T-helper 1 cell (primary cell): ENCODE results near the gene NUAK1.

ENCODE experiments used
- DNase-seq, 5 donors: peaks; one replicate each; pipeline ENCODE4 v3.0.0-alpha.2; 2012 to 2020
- total RNA-seq, 4 donors: gene quantifications; one replicate each; lab custom pipeline; 2026; lab: John Stamatoyannopoulos, UW

The NUAK1 gene
- total RNA-seq, result 0 to 0.15 (median 0.06) reads per million in 4 donors

GRCh38 chr12:106138633-106139421 lies at the start of gene NUAK1:
Gene NUAK1 (minus strand): TSS chr12:106138954. CDS start chr12:106138653, 301 bp downstream.
- DNase-seq, result no peak

DNA sequence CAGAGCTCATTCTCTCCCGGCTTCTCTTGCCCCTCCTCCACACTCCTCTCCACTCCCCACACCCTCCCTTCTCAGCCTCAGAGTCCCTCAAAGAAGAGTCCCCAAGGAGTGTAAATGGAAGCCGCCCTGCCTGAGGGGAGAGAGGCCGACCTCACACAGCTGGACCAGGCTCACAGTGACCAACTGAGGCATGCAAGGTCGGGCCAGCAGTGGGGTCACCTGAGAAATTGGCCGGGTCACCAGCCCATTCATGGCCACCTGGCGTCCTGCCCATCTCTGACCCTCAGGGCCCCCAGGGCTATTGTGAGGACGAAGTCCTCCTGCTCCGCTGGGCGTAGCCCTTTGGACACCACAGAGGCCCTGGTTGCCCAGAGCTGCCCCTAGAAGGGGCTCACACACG lies 49.5 kb upstream of the NUAK1 start:
- DNase-seq, result no peak

- DNase-seq, result no peak
Observed at GRCh38 chr12:106187842-106188241, 49.1 kb upstream of the NUAK1 start.

GRCh38 chr12:106187155-106187789 lies 48.5 kb upstream of the NUAK1 start:
- no peak for DNase-seq

- no peak for DNase-seq
Observed at GRCh38 chr12:106183735-106184134, 45.0 kb upstream of the NUAK1 start.

GRCh38 chr12:106181401-106182114 lies 42.8 kb upstream of the NUAK1 start:
- DNase-seq, result no peak

GRCh38 chr12:106179086-106179485 lies 40.3 kb upstream of the NUAK1 start:
- DNase-seq, result no peak

DNA sequence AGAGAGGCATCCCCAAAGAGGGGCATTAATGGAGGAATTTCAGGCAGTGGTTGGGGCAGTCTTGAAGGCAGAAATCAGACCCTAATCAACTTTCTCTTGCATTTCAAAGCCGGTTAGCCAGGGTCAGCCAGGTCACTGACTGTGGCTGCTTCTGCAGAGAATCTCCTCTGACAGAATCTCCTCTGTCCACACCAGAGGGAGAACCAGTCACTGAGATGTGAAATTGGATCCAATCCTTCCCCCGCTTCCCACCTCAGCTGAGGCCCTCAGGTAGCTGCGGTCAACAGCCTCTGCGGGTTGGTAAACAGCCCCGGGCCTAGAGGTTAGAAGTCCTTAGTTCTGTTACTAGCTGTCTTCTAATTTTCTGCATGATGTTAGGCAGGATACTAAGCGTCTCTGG lies 39.8 kb upstream of the NUAK1 start:
- DNase-seq, result no peak

DNA sequence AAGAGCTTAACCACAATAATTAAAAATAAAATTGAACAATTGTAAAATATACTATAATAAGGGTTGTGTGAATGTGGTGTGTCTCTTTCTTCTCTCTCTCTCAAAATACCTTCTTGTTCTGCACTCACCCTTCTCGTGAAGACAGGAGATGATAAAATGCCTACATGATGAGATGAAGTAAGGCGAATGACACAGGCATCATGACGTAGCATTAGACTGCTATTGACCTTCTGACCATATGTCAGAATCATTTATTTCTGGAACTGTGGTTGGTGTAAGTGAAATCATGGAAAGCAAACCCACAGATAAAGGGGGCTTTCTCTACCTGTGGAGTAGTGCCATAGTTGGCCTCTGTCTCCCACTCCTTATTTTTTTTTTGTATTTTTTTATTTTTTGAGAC lies 37.8 kb upstream of the NUAK1 start:
- no peak for DNase-seq

DNA sequence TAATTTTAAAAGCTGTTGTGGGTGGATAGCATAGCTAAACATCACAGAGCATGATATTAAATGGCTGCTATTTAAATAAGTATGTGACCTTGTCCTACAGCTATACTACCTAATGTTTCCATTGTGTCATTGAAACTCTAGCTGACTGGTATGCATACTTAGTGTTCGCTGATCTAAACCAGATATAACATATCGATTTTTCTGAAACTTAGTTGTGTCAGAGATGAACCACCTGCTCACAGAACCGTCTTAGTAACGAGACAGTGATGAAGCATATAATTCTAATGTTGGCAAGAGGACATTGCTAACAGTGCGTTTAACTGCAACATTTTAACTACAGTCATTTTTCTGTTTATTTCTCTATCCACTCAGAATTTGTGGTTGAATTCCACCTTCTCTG lies 36.1 kb upstream of the NUAK1 start:
- DNase-seq, result no peak

GRCh38 chr12:106173442-106173841 lies 34.7 kb upstream of the NUAK1 start:
- no peak for DNase-seq

GRCh38 chr12:106171117-106171750 lies 32.5 kb upstream of the NUAK1 start:
- no peak for DNase-seq

DNA sequence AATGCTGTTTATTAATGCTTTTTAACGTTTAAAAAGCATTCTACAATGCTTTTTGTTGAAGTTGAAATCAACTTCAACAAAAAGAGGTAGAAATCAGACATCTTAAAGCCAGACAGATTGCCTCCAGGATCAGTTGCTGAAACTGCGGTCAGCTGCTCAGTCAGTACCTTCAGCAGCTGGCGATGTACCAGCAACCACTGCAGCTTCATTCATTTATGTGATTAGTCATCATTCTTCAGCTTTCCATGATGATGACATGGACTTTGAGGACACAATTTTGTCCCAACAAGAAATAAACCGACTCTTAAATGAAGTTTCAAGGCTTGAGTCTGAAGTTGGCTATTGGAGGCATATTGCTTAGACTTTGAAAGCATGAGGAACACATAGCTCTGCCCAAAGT lies 31.5 kb upstream of the NUAK1 start:
- no peak for DNase-seq

DNA sequence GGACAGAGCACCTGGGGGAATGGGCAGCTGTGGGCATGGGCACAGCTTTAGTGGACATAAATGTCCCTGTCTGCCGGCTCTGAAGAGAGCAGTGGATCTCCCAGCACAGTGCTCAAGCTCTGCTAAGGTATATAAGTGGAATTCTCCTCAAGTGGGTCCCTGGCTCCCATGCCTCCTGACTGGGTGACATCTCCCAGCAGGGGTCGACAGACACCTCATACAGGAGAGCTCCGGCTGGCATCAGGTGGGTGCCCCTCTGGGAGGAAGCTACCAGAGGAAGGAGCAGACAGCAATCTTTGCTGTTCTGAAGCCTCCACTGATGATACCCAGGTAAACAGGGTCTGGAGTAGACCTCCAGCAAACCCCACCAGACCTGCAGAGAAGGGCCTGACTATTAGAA lies 25.0 kb upstream of the NUAK1 start:
- no peak for DNase-seq

GRCh38 chr12:106161491-106161890 lies 22.7 kb upstream of the NUAK1 start:
- no peak for DNase-seq

GRCh38 chr12:106160915-106161314 lies 22.2 kb upstream of the NUAK1 start:
- DNase-seq, result no peak

DNA sequence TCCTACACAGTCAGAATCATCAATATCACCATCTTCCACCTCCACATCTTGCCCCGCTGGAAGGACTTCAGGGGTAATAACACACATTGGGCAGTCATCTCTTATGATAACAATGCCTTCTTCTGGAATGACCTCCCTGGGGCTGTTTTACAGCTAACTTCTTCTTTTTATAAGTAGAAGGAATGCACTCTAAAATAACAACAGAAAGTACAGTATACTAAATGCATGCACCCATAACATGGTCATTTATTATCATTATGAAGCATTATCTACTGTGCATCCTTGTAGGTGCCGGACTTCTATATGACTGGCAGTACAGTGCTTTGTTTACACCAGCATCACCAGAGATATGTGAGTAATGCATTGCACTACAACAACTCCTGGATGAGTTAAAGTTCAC lies 19.0 kb upstream of the NUAK1 start:
- no peak for DNase-seq

GRCh38 chr12:106154751-106155273 lies 16.1 kb upstream of the NUAK1 start:
- DNase-seq, result no peak

- no peak for DNase-seq
Observed at GRCh38 chr12:106152334-106152733, 13.6 kb upstream of the NUAK1 start.

- DNase-seq, result no peak
Observed at GRCh38 chr12:106150555-106150954, 11.8 kb upstream of the NUAK1 start.

- no peak for DNase-seq
Observed at GRCh38 chr12:106149096-106149784, 10.5 kb upstream of the NUAK1 start.

DNA sequence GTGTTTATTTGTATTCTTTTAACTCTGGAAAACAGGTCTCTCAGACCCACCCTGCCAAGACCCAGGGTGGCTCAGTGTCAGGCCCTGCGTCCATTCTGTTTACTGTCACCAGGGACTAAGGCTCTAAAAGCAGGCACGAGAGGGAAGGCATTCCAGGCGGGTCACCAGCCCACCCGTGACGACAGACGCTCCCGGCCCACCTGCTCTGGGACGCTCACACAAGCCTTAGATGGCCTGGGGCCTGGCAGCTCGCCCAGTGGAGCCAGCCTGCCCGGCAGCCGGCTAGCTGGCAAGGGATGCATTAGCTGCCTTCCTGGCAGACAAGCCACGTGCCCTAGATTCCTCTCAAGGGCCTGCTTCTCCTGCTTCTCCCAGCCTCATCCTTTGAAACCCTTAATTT lies 9.2 kb upstream of the NUAK1 start:
- no peak for DNase-seq
